Adipose tissue (tissue), 3 donors: Measurements from ENCODE around the gene CFAP54. TPM values are rescaled to one million over a fixed set of nuclear protein-coding genes. Genes with fewer than 3 reads are reported as not detected.

Experiments used
- H3K27ac ChIP-seq: one replicate; pipeline ENCODE4 v1.5.1; 2013; ENCODE audit warnings: low read depth, low read length
- WGBS, 3 donors: extraction: QIAGEN DNeasy Blood & Tissue Kit; methylation state at CpG; one replicate each; pipeline ENCODE4 v1.1.7; 2013; 5-methylcytosine and 5-hydroxymethylcytosine counted together
- polyA plus RNA-seq, 3 donors: library from polyadenylated mRNA; stranded (reverse); fragments of 200-250 nt; gene quantifications; one replicate each; pipeline ENCODE4 v1.2.3, GENCODE V29; 2013
- donor health status: healthy with polysubstance abuse.
- donor health status: Bipolar disorder and iron deficiency.
- donor health status: healthy.

The CFAP54 gene
- polyA plus RNA-seq, 3 donors: 0.09 to 0.79 (median 0.12) TPM

- WGBS, 3 donors: 97 to 99% (median 97%) methylated on average over 2 of the region's 2 CpGs
- no peak overlapping the region for H3K27ac ChIP-seq
Measured at GRCh38 chr12:96773031-96773430, 283.7 kb downstream of the CFAP54 start.

GRCh38 chr12:96774496-96775256 lies 285.3 kb downstream of the CFAP54 start:
- no peak overlapping the region for H3K27ac ChIP-seq
- WGBS, 3 donors: 88 to 89% (median 89%) methylated on average over 9 of the region's 9 CpGs

- H3K27ac ChIP-seq: no peak overlapping the region
- WGBS, 3 donors: 77 to 93% (median 90%) methylated on average over 2 of the region's 2 CpGs
Measured at GRCh38 chr12:96776908-96777307, 287.5 kb downstream of the CFAP54 start.

- H3K27ac ChIP-seq: no peak overlapping the region
- WGBS, 3 donors: 76 to 93% (median 78%) methylated on average over 2 of the region's 2 CpGs
Measured at GRCh38 chr12:96780330-96780729, 291.0 kb downstream of the CFAP54 start.

- 42 to 49% (median 44%) methylated on average over 2 of the region's 2 CpGs for WGBS, 3 donors
Measured at GRCh38 chr12:96786791-96787190, 297.4 kb downstream of the CFAP54 start.

GRCh38 chr12:96803969-96804368 lies 314.6 kb downstream of the CFAP54 start:
- H3K27ac ChIP-seq: no peak overlapping the region

More at GRCh38 chr12:96786791-96787190, 297.4 kb downstream of the CFAP54 start:
- no peak overlapping the region for H3K27ac ChIP-seq

GRCh38 chr12:96806272-96806671 lies 316.9 kb downstream of the CFAP54 start:
- WGBS, 3 donors: 76 to 82% (median 76%) methylated on average over 4 of the region's 4 CpGs
- H3K27ac ChIP-seq: no peak overlapping the region

- no peak overlapping the region for H3K27ac ChIP-seq
- 71 to 80% (median 74%) methylated on average over 1 of the region's 1 CpG for WGBS, 3 donors
Measured at GRCh38 chr12:96807741-96808140, 318.4 kb downstream of the CFAP54 start.

- no peak overlapping the region for H3K27ac ChIP-seq
- WGBS, 3 donors: 51 to 70% (median 65%) methylated on average over 3 of the region's 3 CpGs
Measured at GRCh38 chr12:96808587-96808986, 319.2 kb downstream of the CFAP54 start.

GRCh38 chr12:96809522-96809921 lies 320.1 kb downstream of the CFAP54 start:
- no peak overlapping the region for H3K27ac ChIP-seq

- no peak overlapping the region for H3K27ac ChIP-seq
- WGBS, 3 donors: 26 to 70% (median 63%) methylated on average over 2 of the region's 2 CpGs
Measured at GRCh38 chr12:96810057-96810456, 320.7 kb downstream of the CFAP54 start.

GRCh38 chr12:96810477-96810876 lies 321.1 kb downstream of the CFAP54 start:
- no peak overlapping the region for H3K27ac ChIP-seq
- 48 to 88% (median 84%) methylated on average over 3 of the region's 3 CpGs for WGBS, 3 donors

GRCh38 chr12:96811083-96811482 lies 321.7 kb downstream of the CFAP54 start:
- WGBS, 3 donors: 45 to 64% (median 63%) methylated on average over 3 of the region's 3 CpGs
- no peak overlapping the region for H3K27ac ChIP-seq

GRCh38 chr12:96812153-96812552 lies 322.8 kb downstream of the CFAP54 start:
- 32 to 59% (median 47%) methylated on average over 2 of the region's 2 CpGs for WGBS, 3 donors
- no peak overlapping the region for H3K27ac ChIP-seq

- 76 to 97% (median 84%) methylated on average over 2 of the region's 2 CpGs for WGBS, 3 donors
- no peak overlapping the region for H3K27ac ChIP-seq
Measured at GRCh38 chr12:96814200-96814599, 324.8 kb downstream of the CFAP54 start.

- H3K27ac ChIP-seq: no peak overlapping the region
- WGBS, 3 donors: 72 to 81% (median 76%) methylated on average over 3 of the region's 3 CpGs
Measured at GRCh38 chr12:96821592-96821991, 332.2 kb downstream of the CFAP54 start.

- no peak overlapping the region for H3K27ac ChIP-seq
- WGBS, 3 donors: 59 to 81% (median 78%) methylated on average over 1 of the region's 1 CpG
Measured at GRCh38 chr12:96822641-96823040, 333.3 kb downstream of the CFAP54 start.

GRCh38 chr12:96824074-96824837 lies 334.9 kb downstream of the CFAP54 start:
- WGBS, 3 donors: 78 to 94% (median 90%) methylated on average over 7 of the region's 7 CpGs
- no peak overlapping the region for H3K27ac ChIP-seq

- no peak overlapping the region for H3K27ac ChIP-seq
- 96 to 97% (median 97%) methylated on average over 2 of the region's 2 CpGs for WGBS, 3 donors
Measured at GRCh38 chr12:96824838-96825236, 335.5 kb downstream of the CFAP54 start.
